Nephron (organoid): Measurements from ENCODE around the gene TXNRD2.

Experiments used
- H3K27ac Mint-ChIP-seq, 3 experiments: 2 replicates each; pipeline ENCODE4 v1.8.0; 2020; ENCODE audit warnings: mixed read lengths in 3 of 3, mild to moderate bottlenecking in 2 of 3, moderate library complexity in 1 of 3
- H3K27me3 Mint-ChIP-seq: 2 replicates; pipeline ENCODE4 v1.8.0; 2021; ENCODE audit warnings: low read depth, mild to moderate bottlenecking, moderate library complexity, mixed read lengths
- H3K36me3 Mint-ChIP-seq: 2 replicates; pipeline ENCODE4 v1.8.0; 2020; ENCODE audit warnings: low read depth, mixed read lengths
- H3K4me1 Mint-ChIP-seq: 2 replicates; pipeline ENCODE4 v1.8.0; 2020; ENCODE audit warnings: mixed read lengths
- H3K4me3 Mint-ChIP-seq, 3 experiments: 2 replicates each; pipeline ENCODE4 v1.8.0; 2020; ENCODE audit warnings: mild to moderate bottlenecking in 3 of 3, mixed read lengths in 3 of 3, moderate library complexity in 2 of 3
- H3K9me3 Mint-ChIP-seq: 2 replicates; pipeline ENCODE4 v1.8.0; 2020; ENCODE audit warnings: mixed read lengths
- CTCF ChIP-seq, 3 experiments: fragments of 200-600 bp; sonication (generic); IDR thresholded peaks; one replicate each; pipeline ENCODE4 v1.5.0; 2021; ENCODE audit warnings: antibody characterized with exemption in 3 of 3; ENCODE audit not compliant: unreplicated experiment in 3 of 3

Gene TXNRD2

GRCh38 chr22:19874307-19875060, 67.1 kb downstream of the TXNRD2 start:
- Mint-ChIP-seq H3K4me1 (peaks cover 25% of the 10 kb centered on the region), H3K4me3 (no peak overlapping the region), H3K9me3 (no peaks in the 10 kb centered on the region), H3K27me3 (peaks cover 5% of the 10 kb centered on the region), H3K36me3 (no peaks in the 10 kb centered on the region), H3K27ac (no peak overlapping the region)
- no peak for TF ChIP-seq CTCF (IDR thresholded peaks at IDR 0.05; ENCODE audit: unreplicated experiment in 3 of 3)

DNA sequence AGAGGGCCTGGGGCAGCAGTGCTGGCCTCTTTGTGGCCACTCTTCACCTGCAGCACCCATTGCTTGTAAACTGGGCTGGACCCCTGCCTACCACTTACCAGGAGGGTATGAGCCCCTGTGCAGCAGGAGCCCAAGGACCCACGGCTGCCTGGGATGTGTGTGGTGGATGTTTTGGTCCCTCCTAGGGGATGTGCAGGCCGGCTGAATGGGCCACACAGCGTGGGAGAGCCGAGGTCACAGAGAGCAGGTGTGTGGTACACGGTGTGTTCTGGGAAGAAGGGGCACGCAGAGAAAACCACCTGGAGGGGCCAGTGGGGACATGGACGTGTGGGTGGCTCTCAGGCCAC, 67.7 kb downstream of the TXNRD2 start:
- Mint-ChIP-seq H3K4me3 (no peak overlapping the region), H3K4me1 (peaks cover 22% of the 10 kb centered on the region), H3K9me3 (no peaks in the 10 kb centered on the region), H3K36me3 (no peaks in the 10 kb centered on the region), H3K27ac (no peak overlapping the region), H3K27me3 (peaks cover 5% of the 10 kb centered on the region)
- no peak for TF ChIP-seq CTCF (IDR thresholded peaks at IDR 0.05; ENCODE audit: unreplicated experiment in 3 of 3)

DNA sequence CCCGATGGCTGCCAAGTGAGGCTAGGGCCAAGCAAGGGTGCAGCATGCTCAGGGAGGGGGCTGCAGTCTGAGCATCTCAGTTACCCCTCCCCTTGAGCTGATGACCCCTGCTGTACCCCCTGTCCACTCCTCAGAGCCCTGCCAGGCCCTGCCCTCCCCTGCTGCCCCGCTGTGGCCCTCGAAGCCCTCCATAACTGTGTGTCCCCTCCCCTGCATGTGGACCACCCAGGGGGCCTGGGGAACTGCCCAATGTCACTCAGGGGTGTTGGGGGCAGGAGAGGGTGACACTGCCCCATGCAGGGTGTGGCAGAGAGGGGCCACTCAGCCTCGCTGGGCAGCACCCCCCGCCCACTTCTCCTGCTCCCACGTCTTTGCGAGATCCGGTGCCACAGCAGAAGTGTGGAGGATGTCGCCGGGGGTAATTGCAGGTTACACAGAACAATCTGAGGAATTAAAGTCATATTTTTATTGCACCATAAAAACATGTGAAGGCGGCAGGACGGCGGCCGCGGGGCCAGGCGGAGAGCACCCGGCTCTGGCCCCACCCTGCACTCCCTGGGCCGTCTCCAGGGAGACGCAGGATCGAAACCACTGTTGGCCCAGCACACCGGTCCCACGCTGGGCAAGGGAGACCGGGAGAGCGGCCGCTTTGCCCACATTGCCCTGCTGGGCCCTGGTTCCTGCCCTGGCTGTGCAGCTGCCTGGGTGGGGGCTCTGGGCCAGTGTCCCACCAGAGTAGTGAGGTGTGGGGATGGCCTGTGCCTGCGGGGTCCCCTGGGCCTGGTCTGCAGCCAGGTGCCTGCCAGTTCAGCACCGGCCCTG, 68.3 kb downstream of the TXNRD2 start:
- peaks cover 16% of the 10 kb centered on the region for H3K4me1 Mint-ChIP-seq
- H3K36me3 Mint-ChIP-seq, result no peaks in the 10 kb centered on the region
- H3K27ac Mint-ChIP-seq, result no peak overlapping the region
- no peak overlapping the region for H3K4me3 Mint-ChIP-seq
- peaks cover 5% of the 10 kb centered on the region for H3K27me3 Mint-ChIP-seq
- H3K9me3 Mint-ChIP-seq, result no peaks in the 10 kb centered on the region
- no peak for TF ChIP-seq CTCF (IDR thresholded peaks at IDR 0.05; ENCODE audit: unreplicated experiment in 3 of 3)

DNA sequence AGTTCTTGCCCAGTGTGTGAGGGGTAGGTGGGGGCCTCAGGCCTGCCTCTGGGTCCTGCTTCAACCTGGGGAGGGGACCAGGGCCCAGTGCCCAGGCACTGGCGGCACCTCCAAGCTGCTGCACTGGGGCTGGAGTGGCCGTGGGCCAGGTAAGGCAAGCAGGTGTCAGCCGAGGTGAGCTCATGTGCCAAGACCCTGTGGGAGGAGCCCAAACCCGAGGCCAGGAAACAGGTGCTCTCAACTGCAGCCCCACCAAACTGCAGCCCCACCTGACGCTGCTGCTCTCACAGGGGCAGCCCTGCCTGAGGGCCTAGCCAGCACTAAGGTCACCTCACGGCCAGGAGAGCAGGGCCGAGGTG, 68.9 kb downstream of the TXNRD2 start:
- no peaks in the 10 kb centered on the region for H3K36me3 Mint-ChIP-seq
- no peak overlapping the region for H3K4me3 Mint-ChIP-seq
- no peaks in the 10 kb centered on the region for H3K9me3 Mint-ChIP-seq
- peaks cover 10% of the 10 kb centered on the region for H3K4me1 Mint-ChIP-seq
- H3K27ac Mint-ChIP-seq, result no peak overlapping the region
- TF ChIP-seq CTCF (IDR thresholded peaks at IDR 0.05; ENCODE audit: unreplicated experiment in 3 of 3), result no peak
- H3K27me3 Mint-ChIP-seq, result peaks cover 10% of the 10 kb centered on the region

DNA sequence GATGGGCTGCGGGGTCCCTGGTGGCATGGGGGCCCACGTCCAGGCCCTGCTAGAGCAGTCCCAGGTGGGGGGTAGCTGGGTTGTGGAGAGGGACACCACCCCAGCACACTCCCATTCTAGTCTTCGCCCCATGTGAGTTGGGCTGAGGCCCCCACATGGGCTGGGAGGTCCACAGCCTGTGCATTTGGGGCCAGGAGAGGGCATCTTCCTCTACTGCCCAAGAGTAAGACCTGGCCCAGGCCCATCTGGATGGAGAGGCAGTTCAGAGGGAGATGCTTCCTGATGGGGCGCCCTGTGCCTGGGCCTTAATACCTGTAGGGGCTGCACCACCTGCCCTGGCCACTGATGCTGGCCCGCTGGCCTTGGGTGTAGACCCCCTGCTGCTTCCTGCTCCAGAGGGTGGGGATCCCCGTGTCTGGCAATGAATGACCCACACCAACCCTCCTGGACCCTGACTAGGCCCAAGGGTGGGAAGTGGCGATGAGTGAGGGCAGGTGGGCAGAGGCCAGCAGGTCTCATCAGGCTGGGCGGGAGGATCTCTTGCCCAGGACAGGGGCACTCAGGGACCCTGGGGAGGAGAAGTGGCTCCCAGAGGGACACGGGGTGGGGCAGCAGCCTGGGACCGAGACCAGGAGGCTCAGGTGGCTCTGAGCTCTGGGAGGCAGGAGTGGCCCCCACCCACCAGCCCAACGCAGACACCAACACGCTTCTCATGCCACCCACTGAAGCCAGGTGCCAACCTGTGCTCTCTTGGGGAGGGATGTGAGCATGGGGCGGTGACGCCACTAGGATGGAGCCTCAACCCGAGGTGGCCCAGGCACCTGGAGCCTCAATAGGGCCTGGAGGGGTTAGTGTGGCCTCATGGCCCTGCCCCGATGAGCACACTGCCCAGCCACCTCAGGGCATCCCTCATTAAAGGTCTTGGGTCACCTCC, 69.5 kb downstream of the TXNRD2 start:
- H3K27ac Mint-ChIP-seq, result no peak overlapping the region
- peaks cover 10% of the 10 kb centered on the region for H3K27me3 Mint-ChIP-seq
- no peak for TF ChIP-seq CTCF (IDR thresholded peaks at IDR 0.05; ENCODE audit: unreplicated experiment in 3 of 3)
- H3K9me3 Mint-ChIP-seq, result no peaks in the 10 kb centered on the region
- no peaks in the 10 kb centered on the region for H3K36me3 Mint-ChIP-seq
- no peak overlapping the region for H3K4me3 Mint-ChIP-seq
- H3K4me1 Mint-ChIP-seq, result peaks cover 10% of the 10 kb centered on the region
